Mesothelial cell of epicardium (in vitro differentiated cells): Measurements from ENCODE around the gene HES4. TPM values are rescaled to one million over a fixed set of nuclear protein-coding genes. Genes with fewer than 3 reads are reported as not detected.

Experiments
- DNase-seq, 2 experiments: peaks; one replicate each; pipeline ENCODE4 v3.0.0; 2021; ENCODE audit warnings: low spot score in 2 of 2; ENCODE audit not compliant: unreplicated experiment in 2 of 2
- H3K27ac Mint-ChIP-seq: 2 replicates; pipeline ENCODE4 v1.8.0; 2021; ENCODE audit warnings: mixed read lengths
- H3K27me3 Mint-ChIP-seq: 2 replicates; pipeline ENCODE4 v1.8.0; 2021; ENCODE audit warnings: low read depth, mixed read lengths
- H3K36me3 Mint-ChIP-seq: 2 replicates; pipeline ENCODE4 v1.8.0; 2021; ENCODE audit warnings: mixed read lengths
- H3K4me1 Mint-ChIP-seq: 2 replicates; pipeline ENCODE4 v1.8.0; 2021; ENCODE audit warnings: mixed read lengths
- H3K4me3 Mint-ChIP-seq: 2 replicates; pipeline ENCODE4 v1.8.0; 2021; ENCODE audit warnings: mild to moderate bottlenecking, moderate library complexity, mixed read lengths
- H3K9me3 Mint-ChIP-seq: 2 replicates; pipeline ENCODE4 v1.8.0; 2021; ENCODE audit warnings: mixed read lengths
- CTCF ChIP-seq: fragments of 200-600 bp; sonication (generic); IDR thresholded peaks from one replicate; pipeline ENCODE4 v1.5.0; 2021; ENCODE audit warnings: antibody characterized with exemption; ENCODE audit not compliant: unreplicated experiment
- total RNA-seq: library from RNA; stranded (reverse); gene quantifications from 3 replicates; pipeline ENCODE4 v1.2.1, GENCODE V29; 2021

HES4 gene
- total RNA-seq, 1 donor from 2014 or later: 92.0 TPM

DNA sequence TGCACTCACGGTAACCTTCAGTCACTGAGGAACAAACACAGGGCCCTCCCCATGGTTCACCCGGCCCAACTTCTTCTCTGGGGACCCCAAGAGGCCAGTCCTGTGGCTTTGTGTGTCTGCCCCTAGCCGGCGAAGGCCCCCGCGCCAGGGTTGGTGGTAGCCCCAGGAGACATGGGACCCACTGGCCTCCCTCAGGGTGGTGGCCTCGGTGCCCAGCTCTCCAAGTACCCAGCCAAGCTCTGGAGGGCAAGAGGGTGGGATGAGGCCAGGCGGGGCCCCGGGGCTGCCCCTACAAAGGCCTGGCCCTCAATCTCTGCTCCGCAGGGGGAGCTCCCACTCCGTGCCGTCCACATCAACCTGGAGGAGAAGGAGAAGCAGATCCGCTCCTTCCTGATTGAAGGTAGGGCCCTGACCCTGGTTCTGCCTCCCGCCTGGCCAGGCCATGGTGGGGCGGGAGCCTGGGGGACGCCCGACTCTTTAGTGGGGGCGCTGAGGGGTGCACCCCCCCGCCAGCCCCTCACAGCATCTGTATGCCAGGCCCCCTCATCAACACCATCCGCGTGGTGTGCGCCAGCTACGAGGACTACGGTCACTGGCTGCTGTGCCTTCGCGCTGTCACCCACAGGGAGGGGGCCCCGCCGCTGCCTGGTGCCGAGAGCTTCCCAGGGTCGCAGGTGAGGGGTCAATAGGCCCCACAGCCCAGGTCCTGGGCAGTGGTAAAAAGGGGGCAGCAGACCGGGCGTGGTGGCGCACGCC, 28.0 kb downstream of the HES4 start:
- peak overlapping the region; percentile 62 for H3K4me3 Mint-ChIP-seq
- no peaks in the 10 kb centered on the region for H3K9me3 Mint-ChIP-seq
- H3K36me3 Mint-ChIP-seq: peaks cover 2% of the 10 kb centered on the region
- no peak for TF ChIP-seq CTCF
- H3K27ac Mint-ChIP-seq: no peak overlapping the region
- peaks cover 17% of the 10 kb centered on the region for H3K27me3 Mint-ChIP-seq
- DNase-seq: no peak
- peaks cover 11% of the 10 kb centered on the region for H3K4me1 Mint-ChIP-seq

DNA sequence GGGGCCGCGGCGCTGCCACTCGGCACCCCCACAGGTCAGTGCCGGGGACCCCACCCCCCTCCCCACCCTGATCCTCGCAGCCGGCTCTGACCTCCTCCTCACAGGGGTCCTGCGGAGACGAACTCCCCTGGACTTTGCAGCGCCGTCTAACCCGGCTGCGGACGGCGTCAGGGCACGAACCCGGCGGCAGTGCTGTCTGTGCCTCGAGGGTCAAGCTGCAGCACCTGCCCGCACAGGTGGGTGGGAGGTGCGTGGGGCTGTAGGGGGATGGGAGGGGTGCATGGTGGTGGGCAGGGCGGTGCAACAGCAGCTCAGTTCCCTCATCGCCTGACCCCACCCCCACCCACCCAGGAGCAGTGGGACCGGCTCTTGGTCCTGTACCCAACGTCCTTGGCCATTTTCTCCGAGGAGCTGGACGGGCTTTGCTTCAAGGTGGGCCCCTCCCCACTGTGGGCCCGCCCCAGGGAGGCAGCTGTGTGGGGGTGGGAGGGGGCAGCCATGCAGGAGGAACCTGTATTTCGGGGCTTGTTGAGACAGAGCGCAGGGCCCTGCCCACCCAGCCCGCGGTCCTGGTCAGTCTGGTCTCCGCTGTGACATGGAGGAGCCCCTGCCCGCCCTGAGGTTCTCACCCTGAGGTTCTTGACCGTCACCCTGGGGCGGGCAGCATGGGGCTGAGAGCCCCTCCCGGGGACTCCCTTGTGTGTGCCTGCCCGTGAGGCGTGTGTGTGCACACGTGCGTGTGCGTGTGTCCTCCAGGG, 28.7 kb downstream of the HES4 start:
- H3K27me3 Mint-ChIP-seq: peaks cover 17% of the 10 kb centered on the region

DNA sequence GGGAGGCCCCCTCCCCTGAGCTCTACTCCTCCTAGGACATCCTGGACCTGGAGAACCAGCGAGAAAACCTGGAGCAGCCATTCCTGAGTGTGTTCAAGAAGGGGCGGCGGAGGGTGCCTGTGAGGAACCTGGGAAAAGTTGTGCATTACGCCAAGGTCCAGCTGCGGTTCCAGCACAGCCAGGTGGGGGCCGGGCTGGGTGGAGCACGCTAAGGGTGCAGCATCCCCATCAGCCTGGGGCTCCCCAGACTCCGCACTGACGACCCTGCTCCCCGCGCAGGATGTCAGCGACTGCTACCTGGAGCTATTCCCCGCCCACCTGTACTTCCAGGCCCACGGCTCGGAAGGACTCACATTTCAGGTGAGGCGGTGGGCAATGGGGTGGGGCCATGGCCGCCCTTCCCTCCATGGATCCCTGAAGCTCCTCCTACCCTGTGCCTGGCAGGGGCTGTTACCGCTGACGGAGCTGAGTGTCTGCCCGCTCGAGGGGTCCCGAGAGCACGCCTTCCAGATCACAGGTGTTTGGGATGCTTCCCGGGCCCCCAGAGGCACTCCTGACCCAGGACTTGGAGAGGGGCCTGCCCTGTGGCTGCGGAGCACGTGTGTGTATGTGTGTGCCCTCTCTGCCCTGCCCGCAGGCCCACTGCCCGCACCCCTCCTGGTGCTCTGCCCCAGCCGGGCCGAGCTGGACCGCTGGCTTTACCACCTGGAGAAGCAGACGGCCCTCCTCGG, 29.5 kb downstream of the HES4 start:
- Mint-ChIP-seq H3K36me3 (peaks cover 2% of the 10 kb centered on the region), H3K9me3 (no peaks in the 10 kb centered on the region), H3K4me3 (peak overlapping the region; percentile 46), H3K4me1 (peaks cover 5% of the 10 kb centered on the region), H3K27me3 (peaks cover 17% of the 10 kb centered on the region), H3K27ac (no peak overlapping the region)
- no peak for TF ChIP-seq CTCF
- no peak for DNase-seq

More for the DNA sequence above, 28.7 kb downstream of the HES4 start:
- peaks cover 11% of the 10 kb centered on the region for H3K4me1 Mint-ChIP-seq
- H3K27ac Mint-ChIP-seq: no peak overlapping the region
- TF ChIP-seq CTCF: no peak
- no peak for DNase-seq
- H3K9me3 Mint-ChIP-seq: no peaks in the 10 kb centered on the region
- H3K4me3 Mint-ChIP-seq: peak overlapping the region; percentile 62
- peaks cover 2% of the 10 kb centered on the region for H3K36me3 Mint-ChIP-seq

DNA sequence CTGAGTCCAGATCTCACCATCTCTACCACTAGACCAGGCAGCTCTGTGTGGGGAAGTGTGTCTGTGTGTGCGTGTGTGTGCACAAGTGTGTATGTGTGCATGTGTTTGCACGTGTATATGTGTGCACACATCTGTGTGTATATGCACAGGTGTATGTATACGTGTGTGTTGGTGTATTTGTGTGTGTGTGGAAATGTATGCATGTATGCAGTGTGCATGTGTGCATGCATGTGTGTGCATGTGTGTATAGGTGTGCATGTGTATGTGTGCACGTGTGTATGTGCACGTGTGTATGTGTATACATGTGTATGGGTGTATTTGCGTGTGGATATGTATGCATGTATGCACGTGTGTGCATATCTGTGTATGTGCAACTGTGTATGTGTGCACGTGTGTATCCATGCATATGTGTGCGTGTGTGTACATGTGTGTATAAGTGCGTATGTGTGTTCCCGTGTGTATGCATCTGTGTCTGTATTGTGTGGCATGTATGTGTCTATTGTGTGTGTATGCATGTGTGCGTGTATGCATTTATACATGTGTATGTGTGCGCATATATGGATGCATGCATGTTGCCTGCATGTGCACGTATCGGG, 30.5 kb downstream of the HES4 start:
- Mint-ChIP-seq H3K4me1 (peaks cover 5% of the 10 kb centered on the region), H3K36me3 (peaks cover 2% of the 10 kb centered on the region), H3K9me3 (no peaks in the 10 kb centered on the region), H3K27ac (no peak overlapping the region), H3K27me3 (peaks cover 17% of the 10 kb centered on the region), H3K4me3 (no peak overlapping the region)
- no peak for DNase-seq
- no peak for TF ChIP-seq CTCF
